ENCODE results near the gene ZC3HAV1L. TPM values are rescaled to one million over a fixed set of nuclear protein-coding genes. Genes with fewer than 3 reads are reported as not detected.

The ZC3HAV1L gene
- total RNA-seq, 1 donor from 2014 or later = 12.3 TPM

GRCh38 chr7:139022286-139022685 lies 13.6 kb downstream of the ZC3HAV1L start:
- Mint-ChIP-seq H3K4me3 (ENCODE audit: unreplicated experiment) (no peak overlapping the region), H3K4me1 (ENCODE audit: low read depth, unreplicated experiment) (peaks cover 11% of the 10 kb centered on the region), H3K27me3 (ENCODE audit: low read depth, unreplicated experiment) (no peaks in the 10 kb centered on the region), H3K27ac (ENCODE audit: unreplicated experiment) (no peak overlapping the region), H3K9me3 (ENCODE audit: unreplicated experiment) (no peaks in the 10 kb centered on the region), H3K36me3 (ENCODE audit: low read depth, unreplicated experiment) (peaks cover 4% of the 10 kb centered on the region)
- Histone ChIP-seq H3K4me2 (ENCODE audit: low read length) (no peak overlapping the region), H3K9me3 (ENCODE audit: insufficient read depth, low read depth, low read length) (no peaks in the 10 kb centered on the region), H3K27me3 (ENCODE audit: insufficient read depth, low read length) (no peaks in the 10 kb centered on the region), H3K36me3 (ENCODE audit: insufficient read depth, low read length) (peaks cover 13% of the 10 kb centered on the region), H3K27ac (ENCODE audit: low read depth, low read length) (no peak overlapping the region), H3K4me1 (ENCODE audit: insufficient read depth, low read length) (peaks cover 6% of the 10 kb centered on the region), H4K20me1 (ENCODE audit: insufficient read depth, low read length) (peaks cover 11% of the 10 kb centered on the region), H3K4me3 (ENCODE audit: insufficient read depth, low read depth, low read length) (no peak overlapping the region), H3K79me2 (ENCODE audit: insufficient read depth, low read length) (no peaks in the 10 kb centered on the region), H3K9ac (ENCODE audit: low read length) (no peak overlapping the region), H2AFZ (ENCODE audit: low read depth, low read length) (no peak overlapping the region)
- DNase-seq (ENCODE audit: low read depth) (no peak), FAIRE-seq (no peak)
- TF ChIP-seq EZH2 (IDR thresholded peaks at IDR 0.05; ENCODE audit: insufficient read depth, low read length) (no peak), CTCF (IDR thresholded peaks at IDR 0.05; ENCODE audit: insufficient read depth, low read depth, low read length) (no peak)

- Mint-ChIP-seq H3K36me3 (ENCODE audit: low read depth, unreplicated experiment) (peaks cover 2% of the 10 kb centered on the region), H3K27me3 (ENCODE audit: low read depth, unreplicated experiment) (peaks cover 3% of the 10 kb centered on the region), H3K4me3 (ENCODE audit: unreplicated experiment) (no peak overlapping the region), H3K9me3 (ENCODE audit: unreplicated experiment) (no peaks in the 10 kb centered on the region), H3K4me1 (ENCODE audit: low read depth, unreplicated experiment) (peaks cover 11% of the 10 kb centered on the region), H3K27ac (ENCODE audit: unreplicated experiment) (no peak overlapping the region)
- Histone ChIP-seq H3K36me3 (ENCODE audit: insufficient read depth, low read length) (peaks cover 7% of the 10 kb centered on the region), H3K27me3 (ENCODE audit: insufficient read depth, low read length) (no peaks in the 10 kb centered on the region), H3K4me1 (ENCODE audit: insufficient read depth, low read length) (peaks cover 10% of the 10 kb centered on the region), H4K20me1 (ENCODE audit: insufficient read depth, low read length) (peaks cover 3% of the 10 kb centered on the region), H3K27ac (ENCODE audit: low read depth, low read length) (no peak overlapping the region), H3K4me2 (ENCODE audit: low read length) (no peak overlapping the region), H3K79me2 (ENCODE audit: insufficient read depth, low read length) (no peaks in the 10 kb centered on the region), H2AFZ (ENCODE audit: low read depth, low read length) (no peak overlapping the region), H3K9ac (ENCODE audit: low read length) (no peak overlapping the region), H3K9me3 (ENCODE audit: insufficient read depth, low read depth, low read length) (no peaks in the 10 kb centered on the region), H3K4me3 (ENCODE audit: insufficient read depth, low read depth, low read length) (no peak overlapping the region)
- DNase-seq (ENCODE audit: low read depth) (no peak), FAIRE-seq (no peak)
- TF ChIP-seq CTCF (IDR thresholded peaks at IDR 0.05; ENCODE audit: insufficient read depth, low read depth, low read length) (no peak), EZH2 (IDR thresholded peaks at IDR 0.05; ENCODE audit: insufficient read depth, low read length) (no peak)
These were observed 16.9 kb downstream of the ZC3HAV1L start for GRCh38 chr7:139018910-139019309.

- Histone ChIP-seq H3K79me2 (ENCODE audit: insufficient read depth, low read length) (no peaks in the 10 kb centered on the region), H3K4me3 (ENCODE audit: insufficient read depth, low read depth, low read length) (no peak overlapping the region), H3K9ac (ENCODE audit: low read length) (no peak overlapping the region), H3K4me1 (ENCODE audit: insufficient read depth, low read length) (peaks cover 5% of the 10 kb centered on the region), H3K27ac (ENCODE audit: low read depth, low read length) (no peak overlapping the region), H3K4me2 (ENCODE audit: low read length) (peak overlapping the region; percentile 71), H2AFZ (ENCODE audit: low read depth, low read length) (peak overlapping the region; percentile 54), H3K9me3 (ENCODE audit: insufficient read depth, low read depth, low read length) (no peaks in the 10 kb centered on the region), H3K36me3 (ENCODE audit: insufficient read depth, low read length) (no peaks in the 10 kb centered on the region), H4K20me1 (ENCODE audit: insufficient read depth, low read length) (no peaks in the 10 kb centered on the region), H3K27me3 (ENCODE audit: insufficient read depth, low read length) (no peaks in the 10 kb centered on the region)
- peaks cover 3% of the 10 kb centered on the region for H3K27me3 Mint-ChIP-seq (ENCODE audit: low read depth, unreplicated experiment)
- TF ChIP-seq CTCF (IDR thresholded peaks at IDR 0.05; ENCODE audit: insufficient read depth, low read depth, low read length) (peak; percentile 65), EZH2 (IDR thresholded peaks at IDR 0.05; ENCODE audit: insufficient read depth, low read length) (no peak)
- H3K9me3 Mint-ChIP-seq (ENCODE audit: unreplicated experiment) = no peaks in the 10 kb centered on the region
- peaks cover 4% of the 10 kb centered on the region for H3K4me1 Mint-ChIP-seq (ENCODE audit: low read depth, unreplicated experiment)
- no peak overlapping the region for H3K4me3 Mint-ChIP-seq (ENCODE audit: unreplicated experiment)
- FAIRE-seq = peak; percentile 45
- no peak overlapping the region for H3K27ac Mint-ChIP-seq (ENCODE audit: unreplicated experiment)
- DNase-seq (ENCODE audit: low read depth) = peak; percentile 44
- no peaks in the 10 kb centered on the region for H3K36me3 Mint-ChIP-seq (ENCODE audit: low read depth, unreplicated experiment)
These were observed 18.8 kb downstream of the ZC3HAV1L start for GRCh38 chr7:139016931-139017511.
